IPS-20b (cell line): Measurements from ENCODE around the gene MNDA.

Experiments
- H3K27ac ChIP-seq: one replicate; pipeline ENCODE4 v1.5.1; 2013; ENCODE audit warnings: low read length
- H3K27me3 ChIP-seq: 2 replicates; pipeline ENCODE4 v1.6.1; 2013; ENCODE audit warnings: mild to moderate bottlenecking, low read length, inconsistent platforms; ENCODE audit not compliant: insufficient read depth
- H3K36me3 ChIP-seq: 2 replicates; pipeline ENCODE4 v1.6.1; 2013; ENCODE audit warnings: low read depth, mild to moderate bottlenecking, inconsistent platforms, low read length, moderate library complexity; ENCODE audit not compliant: insufficient read depth
- H3K4me1 ChIP-seq: 2 replicates; pipeline ENCODE4 v1.6.1; 2013; ENCODE audit warnings: mild to moderate bottlenecking, control low read depth, inconsistent platforms, low read length, moderate library complexity; ENCODE audit not compliant: insufficient read depth
- H3K4me3 ChIP-seq: 2 replicates; pipeline ENCODE4 v1.5.1; 2013; ENCODE audit warnings: mild to moderate bottlenecking, low read length, inconsistent platforms
- H3K9ac ChIP-seq: 2 replicates; pipeline ENCODE4 v1.6.1; 2013; ENCODE audit warnings: low read depth, mild to moderate bottlenecking, inconsistent platforms, low read length, moderate library complexity
- H3K9me3 ChIP-seq: 2 replicates; pipeline ENCODE4 v1.6.1; 2013; ENCODE audit warnings: mild to moderate bottlenecking, low read depth, low read length, inconsistent platforms; ENCODE audit not compliant: insufficient read depth

The MNDA gene

DNA sequence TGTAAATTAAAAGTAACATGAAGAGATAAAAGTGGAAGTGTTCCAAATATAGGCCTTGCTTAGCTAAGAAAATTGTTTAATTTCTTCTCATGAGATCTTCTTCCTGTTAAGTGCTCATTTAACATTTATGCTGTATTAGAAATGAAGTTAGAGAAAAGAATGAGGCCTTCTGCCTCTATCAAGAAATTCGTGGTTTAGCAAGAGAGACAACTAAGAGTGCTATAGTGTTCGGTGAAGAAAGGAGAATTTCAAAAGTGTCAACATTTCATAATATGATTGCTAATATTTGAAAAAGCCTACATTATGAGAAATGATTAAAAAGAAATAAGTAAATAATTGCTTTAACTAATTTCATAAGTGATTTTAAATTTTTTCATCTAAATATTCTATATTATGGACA lies 18.8 kb upstream of the MNDA start:
- Histone ChIP-seq H3K4me1 (no peaks in the 10 kb centered on the region), H3K9ac (no peak overlapping the region), H3K36me3 (no peaks in the 10 kb centered on the region), H3K27me3 (no peaks in the 10 kb centered on the region), H3K9me3 (no peaks in the 10 kb centered on the region), H3K4me3 (no peak overlapping the region), H3K27ac (no peak overlapping the region)

DNA sequence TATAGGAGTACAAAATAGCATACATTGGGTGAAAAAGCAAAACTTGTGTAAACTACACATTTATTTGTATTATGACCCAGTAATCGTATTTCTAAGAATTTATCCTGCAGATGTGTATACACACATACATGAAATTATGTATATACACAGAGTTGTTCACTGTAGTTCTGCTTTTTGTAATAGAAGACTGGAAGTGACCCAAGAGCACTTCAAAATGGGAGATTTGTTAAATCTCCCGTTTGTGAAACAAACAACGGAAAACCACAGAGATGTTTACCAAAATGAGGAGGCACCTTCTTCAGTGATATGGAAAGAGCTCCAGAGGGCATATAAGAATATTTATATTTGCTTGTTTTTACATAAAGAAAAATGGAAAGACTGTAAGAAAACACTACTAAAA lies 18.0 kb upstream of the MNDA start:
- H3K9me3 ChIP-seq = no peaks in the 10 kb centered on the region
- H3K4me1 ChIP-seq = no peaks in the 10 kb centered on the region
- H3K4me3 ChIP-seq = no peak overlapping the region
- H3K27me3 ChIP-seq = no peaks in the 10 kb centered on the region
- H3K9ac ChIP-seq = no peak overlapping the region
- H3K27ac ChIP-seq = no peak overlapping the region
- no peaks in the 10 kb centered on the region for H3K36me3 ChIP-seq

DNA sequence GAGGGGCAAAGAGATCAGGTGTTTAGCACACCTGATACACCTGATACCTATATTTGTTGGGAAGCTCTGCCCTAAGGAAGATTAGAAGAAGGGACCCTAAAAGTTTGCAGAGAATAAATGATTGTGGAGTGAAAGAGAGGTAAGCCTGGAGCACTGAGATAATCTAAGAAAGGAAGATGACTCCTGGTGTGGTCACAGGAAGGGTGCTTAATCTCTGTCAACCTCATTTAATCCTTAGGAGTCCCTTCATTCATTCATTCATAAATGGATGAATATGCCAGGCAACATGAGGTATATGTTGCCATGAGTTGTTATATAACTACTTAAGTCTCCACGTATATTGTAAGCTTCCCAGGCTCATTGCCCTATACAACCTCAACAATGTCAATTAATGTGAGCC lies 16.2 kb upstream of the MNDA start:
- Histone ChIP-seq H3K4me3 (no peak overlapping the region), H3K27ac (no peak overlapping the region), H3K27me3 (no peaks in the 10 kb centered on the region), H3K9ac (no peak overlapping the region), H3K4me1 (no peaks in the 10 kb centered on the region), H3K36me3 (no peaks in the 10 kb centered on the region), H3K9me3 (no peaks in the 10 kb centered on the region)

DNA sequence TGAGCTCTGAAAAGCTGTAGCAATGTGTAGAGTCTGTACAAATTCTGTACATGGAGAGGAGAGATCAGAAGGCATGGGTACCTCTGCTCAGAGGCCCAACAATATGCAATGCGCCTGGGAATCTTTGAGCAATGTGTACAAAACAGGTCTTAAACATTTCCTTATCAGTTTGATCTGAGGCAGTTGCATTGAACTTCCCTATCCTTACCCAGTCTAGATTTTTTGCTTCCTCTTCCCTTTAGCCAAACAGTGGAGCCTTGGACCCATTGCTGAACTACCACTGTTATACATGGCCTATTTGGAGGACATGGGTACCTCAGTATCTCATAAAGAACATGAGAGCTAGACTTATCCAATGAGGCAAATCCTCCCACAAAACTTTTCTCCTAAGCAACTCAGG lies 12.6 kb upstream of the MNDA start:
- no peaks in the 10 kb centered on the region for H3K36me3 ChIP-seq
- H3K4me3 ChIP-seq = no peak overlapping the region
- no peak overlapping the region for H3K27ac ChIP-seq
- H3K9me3 ChIP-seq = no peaks in the 10 kb centered on the region
- no peaks in the 10 kb centered on the region for H3K27me3 ChIP-seq
- H3K9ac ChIP-seq = no peak overlapping the region
- H3K4me1 ChIP-seq = no peaks in the 10 kb centered on the region

DNA sequence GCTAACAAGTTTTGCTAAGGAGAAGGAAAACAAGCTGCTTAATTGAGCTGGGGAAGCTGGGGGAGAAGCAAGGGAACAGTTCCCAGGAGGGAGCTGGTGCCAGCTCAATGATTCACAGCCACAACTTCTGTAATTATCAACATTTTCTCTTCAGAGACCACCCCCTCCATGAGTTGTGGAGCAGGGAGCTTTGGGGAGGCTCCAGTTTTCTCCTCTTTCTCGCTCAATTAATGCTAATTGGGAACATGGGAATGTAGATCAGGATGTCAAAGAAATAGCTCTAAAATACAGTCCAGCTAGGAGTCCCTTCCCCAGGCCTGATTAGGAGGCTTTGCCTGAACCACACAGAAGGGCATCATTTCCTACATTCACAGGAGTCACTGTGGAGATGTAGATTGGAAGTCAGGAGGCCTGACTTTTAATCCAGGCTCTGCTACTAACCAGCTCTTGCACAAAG lies 12.1 kb upstream of the MNDA start:
- Histone ChIP-seq H3K9ac (no peak overlapping the region), H3K36me3 (no peaks in the 10 kb centered on the region), H3K27ac (no peak overlapping the region), H3K27me3 (no peaks in the 10 kb centered on the region), H3K9me3 (no peaks in the 10 kb centered on the region), H3K4me1 (no peaks in the 10 kb centered on the region), H3K4me3 (no peak overlapping the region)

DNA sequence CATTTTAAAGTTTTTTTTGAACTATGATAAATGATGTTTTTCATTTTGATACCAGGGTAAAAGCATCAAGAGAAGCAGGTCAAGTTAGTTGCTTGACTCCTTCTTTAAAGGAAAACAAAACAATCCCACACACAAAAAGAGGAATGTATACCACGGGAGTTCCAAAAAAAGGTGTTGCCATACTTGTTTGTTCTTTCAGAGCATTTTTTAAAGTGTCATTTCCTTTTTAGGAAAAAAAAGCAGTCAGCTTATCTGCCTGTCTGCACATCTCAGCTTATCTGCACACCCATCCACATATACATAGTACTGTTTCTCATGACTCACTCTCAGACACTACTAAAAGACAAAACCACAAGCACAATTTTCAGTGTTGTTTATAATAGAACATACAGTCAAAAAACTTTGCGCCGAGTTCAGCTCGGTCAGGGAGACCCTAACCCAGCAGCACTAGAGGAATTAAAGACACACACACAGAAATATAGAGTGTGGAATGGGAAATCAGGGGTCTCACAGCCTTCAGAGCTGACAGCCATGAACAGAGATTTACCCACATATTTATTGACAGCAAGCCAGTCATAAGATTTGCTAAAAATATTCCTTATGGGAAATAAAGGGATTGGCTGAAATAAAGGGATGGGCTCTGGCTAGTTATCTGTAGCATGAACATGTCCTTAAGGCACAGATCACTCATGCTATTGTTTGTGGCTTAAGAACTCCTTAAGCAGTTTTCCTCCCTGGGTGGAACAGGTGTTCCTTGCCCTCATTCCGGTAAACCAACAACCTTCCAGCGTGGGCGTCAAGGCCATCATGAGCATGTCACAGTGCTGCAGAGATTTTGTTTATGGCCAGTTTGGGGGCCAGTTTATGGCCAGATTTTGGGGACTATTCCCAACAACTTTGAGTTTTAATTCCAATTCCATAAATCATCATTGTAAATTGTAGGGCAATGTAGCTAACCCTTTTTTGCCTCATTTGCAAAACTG lies 11.4 kb upstream of the MNDA start:
- Histone ChIP-seq H3K9ac (no peak overlapping the region), H3K27ac (no peak overlapping the region), H3K27me3 (no peaks in the 10 kb centered on the region), H3K36me3 (no peaks in the 10 kb centered on the region), H3K9me3 (no peaks in the 10 kb centered on the region; the same call in 1 of the 2 replicates), H3K4me1 (no peaks in the 10 kb centered on the region), H3K4me3 (no peak overlapping the region)

DNA sequence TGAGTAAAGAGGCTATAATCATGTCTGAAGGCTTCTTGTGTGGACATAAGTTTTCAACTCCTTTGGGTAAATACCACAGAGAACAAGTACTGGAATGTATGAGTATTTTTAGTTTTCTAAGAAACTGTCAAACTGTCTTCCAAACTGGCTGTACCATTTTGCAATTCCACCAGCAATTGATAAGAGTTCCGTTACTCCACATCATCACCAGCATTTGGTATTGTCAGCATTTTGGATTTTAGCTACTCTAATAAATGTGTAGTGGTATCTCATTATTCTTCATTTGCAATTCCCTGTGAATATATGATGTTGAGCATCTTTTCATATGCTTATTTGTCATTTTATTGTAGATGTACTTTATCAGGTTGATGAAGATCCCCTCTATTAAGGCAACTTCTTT lies 9.4 kb upstream of the MNDA start:
- no peak overlapping the region for H3K9ac ChIP-seq
- no peak overlapping the region for H3K27ac ChIP-seq
- H3K4me3 ChIP-seq = no peak overlapping the region
- H3K4me1 ChIP-seq = no peaks in the 10 kb centered on the region
- H3K9me3 ChIP-seq = no peaks in the 10 kb centered on the region; the same call in 1 of the 2 replicates
- H3K27me3 ChIP-seq = no peaks in the 10 kb centered on the region
- no peaks in the 10 kb centered on the region for H3K36me3 ChIP-seq

DNA sequence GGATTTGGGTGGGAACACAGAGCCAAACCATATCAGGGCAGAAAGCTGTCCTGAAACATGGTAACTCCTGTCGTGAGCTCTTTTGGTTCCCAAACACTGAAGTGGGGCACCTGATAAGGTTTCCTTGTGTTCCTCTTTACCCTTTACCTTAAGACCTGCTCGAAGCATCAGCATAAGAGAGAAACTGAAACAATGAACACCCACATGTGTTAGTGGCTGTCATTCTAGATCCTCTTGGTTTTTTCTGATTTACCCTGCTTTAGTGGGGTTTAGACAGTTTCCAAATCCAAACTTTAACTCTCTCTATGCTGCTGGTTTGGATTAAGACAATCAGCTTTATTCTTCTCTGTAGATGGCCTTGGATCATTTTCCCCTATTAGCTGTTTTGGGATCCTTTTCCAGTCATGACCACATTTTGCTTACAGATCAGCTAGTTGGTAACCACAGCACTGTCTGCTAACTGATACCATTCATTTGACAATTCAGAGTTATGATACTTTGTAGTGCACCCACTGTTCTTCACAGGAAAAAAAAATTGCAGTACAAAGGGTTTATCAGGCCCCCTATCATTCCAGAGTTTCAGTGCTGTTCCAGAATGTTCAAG lies 975 bp upstream of the MNDA start:
- H3K4me1 ChIP-seq = no peaks in the 10 kb centered on the region
- no peaks in the 10 kb centered on the region for H3K27me3 ChIP-seq
- peaks cover 8% of the 10 kb centered on the region; the same call in 1 of the 2 replicates for H3K9me3 ChIP-seq
- no peaks in the 10 kb centered on the region for H3K36me3 ChIP-seq
- H3K27ac ChIP-seq = no peak overlapping the region
- H3K9ac ChIP-seq = no peak overlapping the region
- H3K4me3 ChIP-seq = no peak overlapping the region

DNA sequence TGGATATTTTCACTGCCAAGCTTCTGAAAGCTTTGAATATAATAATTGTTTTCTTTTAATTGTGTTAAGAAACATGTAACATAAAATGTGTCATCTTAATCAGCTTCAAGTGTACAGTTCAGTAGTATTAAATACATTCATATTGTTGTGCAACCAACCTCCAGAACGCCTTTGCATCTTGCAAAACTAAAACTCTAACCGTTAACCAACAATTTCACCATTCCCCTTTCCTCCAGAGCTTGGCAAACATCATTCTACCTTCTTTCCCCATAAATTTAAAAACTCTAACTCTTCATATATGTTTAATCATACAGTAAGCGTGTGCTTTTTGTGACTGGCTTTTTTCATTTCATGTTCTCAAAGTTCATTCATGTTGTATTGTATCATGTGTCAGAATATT lies 2.1 kb downstream of the MNDA start:
- no peak overlapping the region for H3K4me3 ChIP-seq
- H3K36me3 ChIP-seq = no peaks in the 10 kb centered on the region
- H3K27me3 ChIP-seq = no peaks in the 10 kb centered on the region
- peaks cover 7% of the 10 kb centered on the region; the same call in 1 of the 2 replicates for H3K9me3 ChIP-seq
- H3K27ac ChIP-seq = no peak overlapping the region
- H3K4me1 ChIP-seq = no peaks in the 10 kb centered on the region
- no peak overlapping the region for H3K9ac ChIP-seq

DNA sequence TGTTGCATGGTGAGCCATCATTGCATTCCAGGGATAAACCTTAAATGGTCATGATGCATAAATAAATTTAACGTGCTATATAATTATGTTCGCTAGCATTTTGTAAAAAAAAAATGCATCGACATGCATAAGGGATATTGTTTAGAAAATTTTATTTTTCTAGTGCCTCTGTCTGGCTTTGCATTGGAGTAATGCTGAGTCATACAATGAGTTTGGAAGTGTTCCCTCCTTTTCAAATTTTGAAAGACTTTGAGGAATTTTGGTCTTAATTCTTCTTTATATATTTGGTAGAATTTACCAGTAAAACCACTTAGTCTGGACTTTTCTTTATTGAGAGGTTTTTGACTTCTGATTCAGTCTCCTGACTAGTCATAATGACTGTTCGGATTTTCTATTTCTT lies 4.9 kb downstream of the MNDA start:
- no peaks in the 10 kb centered on the region for H3K36me3 ChIP-seq
- no peak overlapping the region for H3K27ac ChIP-seq
- no peaks in the 10 kb centered on the region for H3K27me3 ChIP-seq
- H3K9ac ChIP-seq = no peak overlapping the region
- H3K4me3 ChIP-seq = no peak overlapping the region
- H3K4me1 ChIP-seq = no peaks in the 10 kb centered on the region
- no peaks in the 10 kb centered on the region for H3K9me3 ChIP-seq

DNA sequence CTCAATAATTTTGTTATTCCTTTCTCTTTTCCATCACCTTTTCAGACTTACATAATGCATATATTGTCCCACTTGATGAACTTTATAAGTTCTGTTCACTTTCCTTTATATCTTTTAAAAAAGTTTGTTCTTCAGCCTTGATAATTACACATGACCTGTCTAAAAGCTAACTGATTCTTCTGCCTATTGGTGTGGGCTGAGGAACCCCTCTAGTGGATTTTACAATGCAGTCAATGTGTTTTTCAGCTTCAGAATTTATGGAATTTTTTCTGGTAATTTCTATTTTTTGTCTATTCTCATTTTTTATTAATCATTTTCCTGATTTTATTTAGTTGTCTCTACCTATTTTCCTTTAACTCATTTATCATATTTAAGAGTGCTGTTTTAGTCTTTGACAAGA lies 7.5 kb downstream of the MNDA start:
- H3K9ac ChIP-seq = no peak overlapping the region
- H3K36me3 ChIP-seq = no peaks in the 10 kb centered on the region
- no peaks in the 10 kb centered on the region for H3K9me3 ChIP-seq
- H3K4me3 ChIP-seq = no peak overlapping the region
- H3K27me3 ChIP-seq = no peaks in the 10 kb centered on the region
- no peak overlapping the region for H3K27ac ChIP-seq
- H3K4me1 ChIP-seq = no peaks in the 10 kb centered on the region

DNA sequence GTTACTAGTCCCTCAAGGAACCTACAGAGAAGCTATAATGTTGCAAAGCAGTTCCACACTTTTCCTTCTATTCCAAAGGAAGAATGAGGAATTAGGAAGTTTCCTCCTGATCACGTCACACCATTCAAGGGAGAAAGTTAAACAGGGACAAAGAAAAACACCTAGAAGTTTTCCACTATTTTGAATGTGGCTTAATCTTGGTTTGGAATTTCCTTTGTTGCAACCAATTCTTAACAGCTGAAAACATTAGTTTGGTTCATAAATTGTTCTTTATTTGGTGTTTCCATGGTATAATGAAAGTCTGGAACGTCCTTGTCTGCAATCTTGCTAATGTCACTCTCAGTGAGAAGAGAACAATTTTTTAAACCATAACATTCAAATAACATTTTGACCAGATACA lies 8.4 kb downstream of the MNDA start:
- H3K4me3 ChIP-seq = no peak overlapping the region
- no peaks in the 10 kb centered on the region for H3K9me3 ChIP-seq
- no peaks in the 10 kb centered on the region for H3K4me1 ChIP-seq
- H3K27me3 ChIP-seq = no peaks in the 10 kb centered on the region
- H3K36me3 ChIP-seq = no peaks in the 10 kb centered on the region
- no peak overlapping the region for H3K9ac ChIP-seq
- no peak overlapping the region for H3K27ac ChIP-seq
